Limb (tissue), 2 donors: ENCODE measurements around the gene CFAP119.
"Not testable (repeated sequence)": the region's sequence is repeated elsewhere in the genome, so short reads cannot be mapped to it uniquely, and the experiment has no call there.

ENCODE experiments used
- DNase-seq, 2 donors: peaks; one replicate each; pipeline ENCODE4 v3.0.0-alpha.2; 2016; ENCODE audit errors: extremely low spot score in 2 of 2

The CFAP119 gene

DNA sequence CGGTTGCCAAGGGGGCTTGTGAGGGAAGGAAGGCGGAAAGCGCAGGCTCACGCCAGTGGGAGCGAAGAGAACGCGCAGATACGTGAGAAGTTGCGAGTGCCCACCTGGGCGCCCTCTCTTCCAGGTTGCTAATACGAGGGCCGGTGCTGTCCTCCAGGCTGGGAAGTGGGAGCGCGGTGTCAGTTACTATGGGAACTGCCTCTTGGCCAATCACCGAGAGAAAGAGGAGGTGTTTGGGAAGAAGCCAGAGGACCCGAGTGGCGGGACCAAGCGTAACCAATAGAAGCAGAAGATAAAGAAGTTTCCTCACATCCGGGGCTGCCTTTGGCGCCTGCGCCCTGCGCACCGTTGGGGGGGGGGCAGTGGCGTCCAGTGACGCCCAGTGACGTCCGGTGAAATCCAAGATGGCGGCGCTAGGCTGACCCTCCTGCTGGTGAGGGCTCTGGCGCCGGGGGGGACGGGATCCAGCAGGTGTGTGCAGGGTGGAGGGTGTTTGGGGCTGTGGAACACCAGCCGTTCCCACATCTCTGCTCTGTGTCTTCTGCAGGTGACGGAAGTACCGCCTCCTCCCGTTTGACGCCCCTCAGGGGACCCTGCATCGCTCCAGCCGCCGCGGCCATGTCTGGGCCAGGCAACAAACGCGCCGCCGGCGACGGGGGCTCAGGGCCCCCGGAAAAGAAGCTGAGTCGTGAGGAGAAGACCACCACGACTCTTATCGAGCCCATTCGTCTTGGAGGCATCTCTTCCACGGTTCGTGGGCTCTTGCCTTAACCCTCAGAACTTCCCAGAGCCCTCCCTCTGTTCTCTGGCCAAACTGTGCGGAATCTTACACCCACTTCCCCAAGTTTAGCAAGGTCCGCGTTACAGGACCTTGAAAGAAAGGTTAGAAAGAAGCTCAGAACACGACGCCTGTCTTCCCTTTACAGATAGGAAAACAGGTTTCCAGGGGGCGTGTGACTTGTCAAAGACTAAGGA lies at the start of gene CFAP119, which contains the start of gene RNF40:
TSS of gene CFAP119 (minus strand) at position 135 of the 975 bp plus-strand sequence. CDS start 314 bp downstream, outside the sequence.
TSS of gene RNF40 (plus strand) at position 395 of the 975 bp plus-strand sequence. CDS start at position 619, 224 bp downstream.
- peak; percentile 98 to 99 for DNase-seq

DNA sequence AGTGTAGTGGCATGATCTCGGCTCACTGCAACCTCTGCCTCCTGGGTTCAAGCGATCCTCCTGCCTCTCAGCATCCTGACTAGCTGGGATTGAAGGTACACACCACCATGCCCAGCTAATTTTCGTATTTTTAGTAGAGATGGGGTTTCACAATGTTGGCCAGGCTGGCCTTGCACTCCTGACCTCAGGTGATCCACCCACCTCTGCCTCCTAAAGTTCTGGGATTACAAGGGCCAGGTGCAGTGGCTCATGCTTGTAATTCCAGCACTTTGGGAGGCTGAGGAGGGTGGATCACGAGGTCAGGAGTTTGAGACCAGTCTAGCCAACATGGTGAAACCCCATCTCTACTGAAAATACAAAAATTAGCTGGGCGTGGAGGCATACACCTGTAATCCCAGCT lies 47.8 kb upstream of the CFAP119 start:
- DNase-seq: not testable (repeated sequence)

DNA sequence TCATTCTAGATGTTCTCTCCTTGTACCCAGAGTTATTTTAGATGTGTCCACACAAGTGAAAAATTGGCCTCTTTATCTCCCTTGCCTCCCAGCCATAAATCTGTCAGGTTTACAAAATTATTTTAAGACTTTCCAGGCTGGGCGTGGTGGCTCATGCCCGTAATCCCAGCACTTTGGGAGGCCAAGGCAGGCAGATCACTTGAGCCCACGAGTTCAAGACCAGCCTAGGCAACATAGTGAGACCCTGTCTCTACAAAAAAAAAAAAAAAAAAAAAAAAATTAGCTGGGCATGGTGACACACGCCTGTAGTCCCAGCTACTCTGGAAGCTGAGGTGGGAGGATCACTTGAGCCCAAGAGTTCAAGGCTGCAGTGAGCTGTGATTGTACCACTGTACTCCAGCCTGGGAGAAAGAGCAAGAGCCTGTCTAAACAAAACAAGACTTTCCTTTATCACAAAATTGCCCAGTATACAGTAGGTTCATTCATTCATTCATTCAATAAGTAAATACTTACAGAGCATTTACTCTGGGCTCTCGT lies 47.1 kb upstream of the CFAP119 start:
- DNase-seq: not testable (repeated sequence)

DNA sequence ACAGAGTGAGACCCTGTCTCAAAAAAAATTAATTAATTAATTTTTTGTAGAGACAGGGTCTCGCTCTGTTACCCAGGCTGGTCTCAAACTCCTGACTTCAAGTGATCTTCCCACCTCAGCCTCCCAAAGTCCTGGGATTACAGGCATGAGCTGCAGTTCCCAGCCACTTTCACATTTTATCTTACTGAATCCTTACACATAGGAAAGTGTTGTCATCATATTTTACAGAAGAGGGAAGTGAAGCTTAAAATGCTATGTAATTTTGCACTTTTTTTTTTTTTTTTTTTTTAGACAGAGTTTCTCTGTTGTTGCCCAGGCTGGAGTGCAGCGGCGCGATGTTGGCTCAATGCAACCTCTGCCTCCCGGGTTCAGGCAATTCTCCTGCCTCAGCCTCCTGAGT lies 46.3 kb upstream of the CFAP119 start:
- DNase-seq: no peak

DNA sequence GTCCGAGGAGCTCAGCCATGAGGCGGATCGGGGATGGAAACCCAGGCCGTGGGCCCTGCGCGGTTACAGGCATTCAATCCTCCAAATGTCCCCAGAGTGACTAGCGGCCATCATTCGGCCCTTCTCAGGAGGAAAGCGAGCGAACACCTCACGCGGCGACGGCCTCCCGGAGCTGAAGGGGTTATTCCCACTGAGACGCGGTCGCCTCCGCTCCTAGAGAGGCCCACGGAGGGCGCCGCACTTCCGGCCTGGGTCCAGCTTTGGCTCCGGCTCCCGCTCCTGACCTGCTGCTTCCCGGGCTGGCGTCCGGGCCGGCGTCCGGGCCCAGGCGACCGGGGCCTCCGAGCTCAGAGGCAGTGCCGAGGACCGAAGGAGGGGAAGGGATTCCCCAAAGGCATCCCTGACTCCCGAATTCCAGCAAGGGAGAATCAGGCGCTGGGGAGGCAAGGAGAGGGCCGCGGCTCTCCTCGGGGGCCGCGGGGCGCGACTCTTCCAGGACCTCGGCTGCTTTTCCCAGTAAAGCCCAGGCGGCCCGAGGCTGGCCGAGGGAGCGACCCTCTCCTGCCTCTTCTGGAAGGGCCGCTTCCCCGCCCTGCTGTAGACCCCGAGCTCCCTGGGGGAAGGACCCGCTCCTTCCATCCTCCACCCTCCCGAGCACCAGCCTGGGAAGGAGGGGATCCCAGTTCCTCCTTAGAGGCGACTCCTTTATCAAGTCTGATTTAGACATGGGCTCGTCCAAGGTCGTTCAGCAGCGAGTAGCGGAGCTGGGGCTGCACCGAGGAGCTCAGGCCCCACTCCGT lies 43.7 kb upstream of the CFAP119 start:
- DNase-seq: peak; percentile 85 to 88

DNA sequence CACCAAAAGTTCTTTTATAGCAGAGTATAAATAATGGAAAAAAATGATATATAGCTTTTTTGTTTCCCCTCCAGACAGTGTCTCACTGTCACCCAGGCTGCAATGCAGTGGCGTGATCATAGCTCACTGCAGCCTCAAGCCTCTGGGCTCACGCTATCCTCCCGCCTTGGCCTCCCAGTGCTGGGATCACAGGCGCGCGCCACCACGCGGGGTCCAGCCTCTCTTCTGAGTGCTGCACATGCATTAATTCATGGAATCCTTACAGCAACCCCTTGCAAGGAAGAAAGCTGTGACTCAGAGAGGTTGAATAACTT lies 43.2 kb upstream of the CFAP119 start:
- no peak for DNase-seq

DNA sequence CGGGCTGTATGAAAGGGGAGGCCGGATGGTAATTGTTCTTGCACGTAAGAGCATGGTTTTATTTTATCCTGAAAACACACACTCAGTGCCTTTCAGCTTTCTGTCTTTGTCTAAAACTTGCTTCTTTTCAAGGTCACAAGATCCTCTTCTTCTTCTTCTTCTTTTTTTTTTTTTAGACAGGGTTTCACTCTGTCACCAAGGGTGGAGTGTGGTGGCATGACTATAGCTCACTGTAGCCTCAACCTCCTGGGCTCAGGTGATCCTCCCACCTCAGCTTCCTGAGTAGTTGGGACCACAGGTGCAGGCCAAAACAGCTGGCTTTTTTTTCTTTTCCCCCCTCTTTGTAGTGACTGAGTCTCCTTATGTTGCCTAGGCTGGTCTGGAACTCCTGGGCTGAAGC lies 41.1 kb upstream of the CFAP119 start:
- DNase-seq: no peak

DNA sequence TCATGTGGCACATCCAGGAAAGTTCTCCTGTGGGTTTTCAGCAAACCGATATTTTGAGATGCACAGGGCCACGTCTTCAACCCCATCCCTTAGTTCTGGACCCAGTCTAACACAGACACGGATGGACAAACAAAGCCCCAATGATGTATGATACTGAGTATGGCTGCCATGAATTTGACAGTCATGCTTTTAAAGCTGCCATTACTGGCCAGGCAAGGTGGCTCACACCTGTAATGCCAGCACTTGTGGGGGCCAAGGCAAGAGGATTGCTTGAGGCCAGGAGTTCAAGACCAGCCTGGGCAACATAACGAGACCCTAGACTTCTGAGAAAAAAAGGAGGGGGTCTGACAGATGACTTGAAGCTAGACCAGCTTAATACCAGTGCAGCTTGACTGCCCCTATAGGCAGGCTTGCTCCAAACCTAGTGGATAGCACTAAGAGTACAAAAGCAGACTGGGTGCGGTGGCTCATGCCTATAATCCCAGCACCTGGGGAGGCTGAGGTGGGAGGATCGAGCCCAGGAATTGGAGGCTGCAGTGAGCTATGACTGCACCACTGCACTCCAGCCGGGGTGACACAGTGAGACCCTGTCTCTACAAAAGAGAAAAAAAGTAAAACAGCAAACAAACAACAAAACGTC lies 35.9 kb upstream of the CFAP119 start:
- DNase-seq: no peak

DNA sequence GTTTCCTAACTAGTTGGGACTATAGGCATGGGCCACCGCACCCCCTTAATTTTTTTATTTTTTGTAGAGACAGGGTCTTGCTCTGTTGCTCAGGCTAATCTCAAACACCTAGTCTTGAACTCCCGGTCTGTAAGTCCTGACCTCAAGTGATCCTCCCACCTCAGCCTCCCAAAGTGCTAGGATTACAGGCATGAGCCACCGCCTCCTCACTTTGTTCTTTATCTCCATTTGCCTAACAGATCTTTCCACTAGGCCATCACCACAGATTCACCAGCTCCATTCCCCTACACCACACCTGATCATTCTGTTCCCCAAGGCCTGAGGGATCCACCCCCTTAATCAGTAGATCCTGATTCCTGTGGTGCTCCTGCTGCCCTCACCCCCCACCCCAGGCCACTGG lies 32.8 kb upstream of the CFAP119 start:
- DNase-seq: no peak

DNA sequence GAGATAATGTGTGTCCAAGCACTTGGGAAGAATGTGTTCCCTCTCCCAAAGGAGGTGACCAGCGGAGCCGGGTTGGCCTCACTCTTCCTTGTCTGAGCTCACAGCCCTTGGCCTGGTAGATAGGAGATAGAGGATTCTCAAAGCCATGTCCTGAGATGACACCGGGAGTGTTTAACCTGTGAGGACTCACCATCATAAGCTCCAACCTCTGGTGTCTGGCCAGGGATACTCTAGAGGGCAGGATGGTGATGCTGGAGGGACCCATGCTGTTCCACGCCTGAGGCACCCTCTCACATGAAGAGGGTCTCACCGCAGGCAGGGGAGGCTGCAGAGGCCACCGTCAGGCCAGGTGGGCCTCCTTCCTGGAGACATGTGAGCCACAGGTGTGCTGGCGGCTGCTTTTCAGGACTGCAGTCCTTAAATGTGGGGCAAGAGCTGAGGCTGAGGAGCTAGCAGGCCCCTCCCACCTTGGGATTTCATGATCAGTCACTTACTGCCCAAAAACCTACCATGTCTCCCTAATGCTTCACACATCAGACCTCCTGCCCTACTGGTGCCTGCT lies 31.7 kb upstream of the CFAP119 start:
- no peak for DNase-seq

DNA sequence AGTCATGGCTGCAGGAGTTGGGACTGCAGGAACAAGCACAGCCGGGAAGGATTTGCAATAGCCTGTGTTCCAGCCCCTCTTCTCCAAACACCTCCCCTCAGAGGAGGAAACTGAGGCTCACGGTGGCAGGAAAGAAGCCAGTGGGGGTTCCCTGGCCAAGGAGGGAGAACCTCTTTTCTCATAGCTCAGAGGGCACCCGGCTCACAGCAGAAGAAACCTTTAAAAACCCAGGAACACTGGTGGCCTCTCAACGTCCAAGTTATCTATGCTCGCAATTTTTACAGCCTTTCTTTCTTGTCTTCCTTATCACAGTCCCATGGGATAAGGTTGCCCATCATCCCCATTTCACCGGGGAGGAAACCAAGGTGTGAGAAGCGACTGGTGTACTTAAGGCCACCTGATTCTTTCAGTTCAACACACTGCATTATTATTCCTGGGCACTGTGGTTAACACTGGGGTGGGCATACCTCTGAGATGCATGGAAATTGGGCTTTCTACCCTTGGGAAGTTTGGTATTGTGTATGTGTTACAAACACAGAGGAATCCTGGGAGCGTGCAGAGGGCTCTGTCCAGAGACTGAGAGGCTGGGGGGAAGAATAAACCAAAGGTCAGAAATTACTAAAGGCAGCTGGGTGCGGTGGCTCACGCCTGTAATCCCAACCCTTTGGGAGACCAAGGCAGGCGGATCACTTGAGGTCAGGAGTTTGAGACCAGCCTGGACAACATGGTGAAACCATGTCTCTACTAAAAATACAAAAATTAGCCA lies 25.9 kb upstream of the CFAP119 start:
- DNase-seq: no peak

DNA sequence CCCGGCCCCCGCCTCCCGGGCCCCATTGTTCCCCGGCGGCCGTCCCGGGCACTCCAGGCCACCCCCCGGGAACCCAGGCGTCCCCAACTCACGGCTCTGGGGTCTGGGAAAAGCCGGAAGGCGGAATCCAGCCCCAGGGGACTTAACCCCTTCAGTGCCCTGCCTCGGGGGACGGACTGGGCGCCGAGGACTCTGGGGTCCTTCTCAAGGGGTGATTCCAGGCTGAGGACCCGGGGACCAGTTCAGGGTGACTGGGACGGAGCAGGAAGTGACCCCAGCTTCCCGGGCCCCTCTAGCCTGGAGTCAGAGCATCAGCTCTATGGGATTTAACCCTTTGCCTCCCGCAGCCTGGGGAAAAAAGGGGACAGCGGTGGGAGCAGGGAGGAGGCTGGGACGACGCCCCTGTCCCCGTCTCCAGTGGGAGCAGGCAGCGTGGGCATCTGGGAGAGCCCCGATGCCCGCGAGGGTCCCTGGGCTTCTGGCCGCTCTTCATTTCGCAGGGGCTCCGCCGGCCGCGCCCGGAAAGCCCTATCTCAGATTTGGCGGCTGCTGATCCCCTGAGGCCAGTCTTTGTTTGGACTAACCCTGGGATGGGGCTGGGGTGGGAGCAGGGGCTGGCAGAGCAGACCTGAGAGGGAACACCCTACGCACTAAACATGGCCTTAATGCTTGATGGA lies 25.2 kb upstream of the CFAP119 start, which contains the start of gene ZNF629:
TSS of gene ZNF629 (minus strand) at position 270 of the 677 bp plus-strand sequence. CDS start 2,723 bp downstream, outside the sequence.
- DNase-seq: peak; percentile 86 to 89

DNA sequence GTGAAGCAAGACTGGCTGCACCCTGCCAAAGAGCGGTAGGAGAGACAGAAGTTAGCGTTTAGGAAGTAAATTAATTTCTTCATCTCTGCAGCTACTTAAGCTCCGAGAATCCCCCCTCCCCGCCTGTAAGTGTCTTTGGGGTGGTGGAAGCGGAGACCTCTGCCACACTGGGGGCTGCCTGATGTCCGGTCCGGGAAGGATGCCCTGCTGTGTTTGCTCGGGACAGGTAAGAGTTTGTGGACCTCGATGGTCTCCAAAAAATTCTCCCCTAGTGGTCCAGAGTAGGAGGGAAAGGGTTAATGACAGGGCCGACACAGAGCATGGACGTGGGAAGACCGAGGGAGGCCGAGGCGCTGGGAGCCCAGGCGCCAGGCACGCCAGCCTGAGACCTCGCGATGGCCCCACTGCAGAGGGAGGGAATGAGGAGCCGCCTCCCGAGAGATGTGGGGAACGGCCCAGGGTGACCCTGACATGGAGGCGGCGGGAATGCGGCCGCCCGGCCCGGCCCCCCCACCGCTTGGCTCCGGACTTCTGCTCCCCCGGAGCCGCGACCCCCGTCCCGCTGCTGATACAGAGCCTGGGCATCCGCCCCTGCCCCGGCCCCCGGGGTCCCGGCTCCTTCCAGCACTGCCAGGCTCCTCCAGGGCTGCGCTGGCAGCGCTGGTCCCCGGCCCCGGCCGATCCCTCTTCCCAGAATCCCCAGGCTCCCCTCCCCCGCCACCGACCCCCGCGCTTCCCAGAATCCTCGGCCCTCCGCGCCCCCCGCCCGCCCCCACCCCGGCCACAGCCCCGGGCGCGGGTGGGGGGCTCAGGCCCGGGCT lies 24.5 kb upstream of the CFAP119 start:
- DNase-seq: peak in 1 of 2 donors; percentile 84

DNA sequence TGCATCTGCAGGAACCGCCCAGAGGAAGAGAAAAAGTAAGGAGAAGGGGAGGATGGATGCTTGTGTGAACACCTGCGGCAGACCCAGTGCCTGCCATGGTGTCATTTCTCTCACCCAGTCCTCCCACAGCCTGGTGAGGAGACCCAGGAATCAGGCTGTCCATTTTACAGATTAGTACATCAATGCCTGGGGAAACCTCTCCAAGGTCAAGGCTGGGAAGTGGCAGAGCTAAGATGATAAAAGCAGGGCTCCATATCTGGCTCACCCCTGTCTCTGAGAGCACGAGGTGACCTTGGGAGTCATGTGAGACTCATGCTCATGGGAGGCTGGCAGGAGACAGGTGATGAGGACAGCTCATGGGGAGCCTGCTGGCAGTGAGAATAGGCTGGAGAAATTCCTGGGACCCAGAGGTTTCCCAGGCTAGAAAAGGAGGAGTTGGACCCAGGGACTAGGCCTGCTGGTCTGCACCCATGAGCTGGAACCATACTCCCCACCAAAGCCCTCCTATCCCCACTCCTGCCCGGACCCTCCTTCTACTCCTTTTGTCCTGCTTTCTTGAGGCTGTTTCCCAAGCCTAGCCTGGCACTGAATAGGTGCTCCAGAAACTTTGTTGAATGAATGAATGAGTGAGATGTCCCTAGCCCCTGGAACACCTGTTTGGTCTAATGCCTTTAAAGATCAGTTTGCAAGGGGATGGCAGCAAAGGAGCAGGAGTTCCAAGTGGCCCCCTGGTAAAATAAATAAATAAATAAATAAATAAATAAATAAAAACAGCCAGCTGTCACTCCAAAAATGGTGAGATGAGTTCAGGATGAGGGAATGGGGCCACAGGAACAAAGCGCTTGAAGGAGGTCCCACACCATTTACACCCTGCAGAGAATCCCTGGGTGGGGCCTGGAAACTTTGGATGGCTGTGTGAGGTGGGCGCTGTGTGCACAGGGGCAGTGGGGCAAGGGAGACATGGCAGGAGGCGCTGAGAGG lies 23.6 kb upstream of the CFAP119 start:
- DNase-seq: no peak

DNA sequence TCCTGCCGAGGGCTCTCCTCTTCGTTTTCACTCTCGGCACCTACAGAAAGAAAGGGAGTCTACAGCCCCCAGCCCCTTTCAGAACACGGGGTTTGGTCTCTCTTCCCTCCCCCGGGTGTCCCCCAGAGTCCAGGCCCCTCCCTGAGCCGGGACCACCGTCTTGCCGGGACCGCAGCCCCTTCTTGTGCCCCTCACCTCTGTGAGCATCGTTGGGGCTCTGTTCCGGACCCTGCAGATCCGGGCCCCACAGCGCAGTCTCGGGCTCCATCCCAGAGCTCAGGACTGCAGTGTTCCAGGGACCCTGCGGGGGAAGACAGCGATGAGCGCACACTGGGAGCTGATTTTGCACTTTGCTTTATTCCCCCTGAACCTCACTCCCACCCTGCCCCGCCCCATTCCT lies 22.4 kb upstream of the CFAP119 start:
- no peak for DNase-seq

DNA sequence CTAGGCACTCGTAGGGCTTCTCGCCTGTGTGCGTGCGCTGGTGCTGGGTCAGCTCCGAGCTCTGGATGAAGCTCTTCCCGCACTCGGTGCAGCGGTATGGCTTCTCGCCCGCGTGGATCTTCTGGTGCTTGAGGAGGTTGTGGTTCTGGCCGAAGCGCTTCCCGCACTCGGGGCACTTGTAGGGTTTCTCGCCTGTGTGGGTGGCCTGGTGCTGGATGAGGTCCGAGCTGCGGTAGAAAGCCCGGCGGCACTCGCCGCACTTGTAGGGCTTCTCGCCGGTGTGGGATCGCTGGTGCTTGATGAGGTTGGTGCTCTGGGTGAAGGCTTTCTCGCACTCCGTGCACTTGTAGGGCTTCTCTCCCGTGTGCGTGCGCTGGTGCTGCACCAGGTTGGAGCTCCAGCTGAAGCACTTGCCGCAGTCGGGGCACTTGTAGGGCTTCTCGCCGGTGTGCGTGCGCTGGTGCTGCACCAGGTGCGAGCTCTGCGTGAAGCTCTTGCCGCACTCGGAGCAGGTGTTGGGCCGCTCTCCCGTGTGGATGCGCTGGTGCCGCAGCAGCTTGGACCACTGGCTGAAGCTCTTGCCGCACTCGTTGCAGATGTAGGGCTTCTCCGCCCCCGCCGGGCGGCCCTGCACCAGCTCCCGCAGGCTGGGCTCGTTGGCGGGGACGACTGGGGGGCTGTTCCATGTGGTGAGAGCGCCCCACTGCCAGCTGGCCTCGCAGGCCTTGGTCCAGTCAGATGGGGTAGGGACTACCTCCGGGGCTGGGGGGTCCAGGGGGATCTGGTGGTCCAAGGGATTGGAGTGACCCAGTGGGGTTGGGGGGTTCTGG lies 21.6 kb upstream of the CFAP119 start:
- DNase-seq: no peak
